Activated CD4-positive, alpha-beta memory T cell treated with anti-CD3 and anti-CD28 coated beads, Interleukin-2, amount 10 ng/mL, durations not matched to agents 7 days and 5 days (primary cell): ENCODE data around the gene CCDC88A. TPM values are rescaled to one million over a fixed set of nuclear protein-coding genes. Genes with fewer than 3 reads are reported as not detected.

Experiments used
- CTCF ChIA-PET: fragments of 350-600 bp; sonication (Branson Sonifier 250); formaldehyde crosslinking; loops from one replicate; lab custom pipeline; 2021; ENCODE audit warnings: antibody characterized with exemption, inconsistent platforms; lab: Charles Lee
- POLR2A ChIA-PET: fragments of 350-600 bp; sonication (Branson Sonifier 250); formaldehyde crosslinking; loops from one replicate; lab custom pipeline; 2021; ENCODE audit warnings: antibody characterized with exemption; lab: Charles Lee
- DNase-seq: peaks from one replicate; pipeline ENCODE4 v3.0.0-alpha.2; 2020
- H3K27ac Mint-ChIP-seq: one replicate; pipeline ENCODE4 v1.8.0; 2021; ENCODE audit warnings: mild to moderate bottlenecking, mixed read lengths
- H3K27me3 Mint-ChIP-seq: one replicate; pipeline ENCODE4 v1.8.0; 2021; ENCODE audit warnings: mixed read lengths
- H3K36me3 Mint-ChIP-seq: one replicate; pipeline ENCODE4 v1.8.0; 2021; ENCODE audit warnings: low read depth, mixed read lengths
- H3K4me1 Mint-ChIP-seq: one replicate; pipeline ENCODE4 v1.8.0; 2021; ENCODE audit warnings: mixed read lengths
- H3K4me3 Mint-ChIP-seq: one replicate; pipeline ENCODE4 v1.8.0; 2021; ENCODE audit warnings: mild to moderate bottlenecking, mixed read lengths
- H3K9me3 Mint-ChIP-seq: one replicate; pipeline ENCODE4 v1.8.0; 2021; ENCODE audit warnings: mixed read lengths
- total RNA-seq, 2 experiments: library from RNA; stranded (reverse); gene quantifications; one replicate each; pipeline ENCODE4 v1.2.3, GENCODE V29; 2021

Gene CCDC88A
- total RNA-seq, 2 experiments from 2014 or later = 11.4 to 11.7 TPM

DNA sequence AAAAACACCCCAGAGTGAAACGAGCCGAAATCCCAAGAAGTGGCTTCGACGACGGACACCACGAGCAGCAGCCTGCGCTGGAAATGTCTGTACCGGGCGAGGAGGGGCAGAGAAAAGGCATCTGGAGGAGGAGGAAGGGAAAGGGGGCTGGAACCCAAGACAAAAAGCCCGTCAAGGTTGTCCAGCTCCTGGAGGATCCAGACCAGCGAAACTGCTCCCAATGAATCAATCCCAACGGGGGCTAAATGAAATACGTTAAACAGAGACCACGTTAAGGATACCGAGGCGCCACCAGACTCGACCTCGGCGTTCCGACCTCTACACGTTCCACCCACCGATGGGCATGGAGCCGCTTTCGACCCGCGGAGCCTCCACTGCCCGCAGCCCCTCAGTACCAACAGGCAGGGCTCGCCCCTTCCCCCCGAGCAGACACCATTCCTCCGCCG is 400 bp downstream of the CCDC88A start:
- Mint-ChIP-seq H3K36me3 (no peaks in the 10 kb centered on the region), H3K27me3 (peaks cover 28% of the 10 kb centered on the region), H3K27ac (peak overlapping the region; percentile 27), H3K4me3 (peak overlapping the region; percentile 83), H3K9me3 (no peaks in the 10 kb centered on the region), H3K4me1 (peaks cover 28% of the 10 kb centered on the region)
- ChIA-PET CTCF (no interaction called here), POLR2A (interaction anchor here (1.0 to 1.5 kb wide), 5 partner anchors 100 to 366 kb away, joined by 3 to 5 read pairs (median 3); partner anchors contain the start of genes CFAP36, CLHC1 and RPS27A)
- no peak for DNase-seq

DNA sequence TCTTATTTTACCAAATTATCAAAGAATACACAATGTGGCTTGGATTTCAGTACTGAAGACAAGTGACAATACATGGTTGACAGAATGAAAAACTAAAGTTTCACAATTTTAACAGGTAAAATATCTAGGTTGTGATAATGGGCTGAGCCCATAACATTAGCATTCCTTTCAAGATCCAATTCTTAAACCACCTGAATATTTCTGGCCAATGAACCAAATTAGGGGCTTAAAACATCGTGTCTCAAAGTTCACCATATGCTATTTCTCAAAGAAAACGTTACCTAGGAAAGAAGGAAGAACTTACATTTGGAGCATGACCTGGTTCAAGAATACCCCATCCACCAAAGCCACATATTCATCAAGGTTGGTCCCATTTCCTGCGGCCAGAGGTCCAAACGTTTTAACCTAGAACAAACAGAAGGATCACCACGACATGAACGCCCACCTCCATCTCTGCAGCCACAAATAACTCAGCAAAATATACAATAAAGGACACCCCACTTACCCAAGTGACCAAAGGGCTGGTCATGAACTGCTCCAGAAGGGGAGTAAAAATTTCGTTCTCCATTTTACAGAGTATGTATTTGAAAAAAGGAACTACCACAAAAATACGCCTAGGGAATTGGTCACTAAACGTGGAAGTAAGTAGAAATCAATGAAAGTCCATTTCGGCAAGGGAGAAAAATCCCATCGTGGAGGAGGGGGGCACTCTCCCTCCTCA is 984 bp downstream of the CCDC88A start:
- no peaks in the 10 kb centered on the region for H3K9me3 Mint-ChIP-seq
- H3K27ac Mint-ChIP-seq = no peak overlapping the region
- ChIA-PET CTCF (no interaction called here), POLR2A (interaction anchor here (1.0 to 1.4 kb wide), 3 partner anchors 100 to 365 kb away, joined by 3 read pairs; partner anchors contain the start of gene CFAP36)
- peaks cover 24% of the 10 kb centered on the region for H3K27me3 Mint-ChIP-seq
- H3K4me3 Mint-ChIP-seq = peak overlapping the region; percentile 83
- DNase-seq = no peak
- no peaks in the 10 kb centered on the region for H3K36me3 Mint-ChIP-seq
- peaks cover 28% of the 10 kb centered on the region for H3K4me1 Mint-ChIP-seq

DNA sequence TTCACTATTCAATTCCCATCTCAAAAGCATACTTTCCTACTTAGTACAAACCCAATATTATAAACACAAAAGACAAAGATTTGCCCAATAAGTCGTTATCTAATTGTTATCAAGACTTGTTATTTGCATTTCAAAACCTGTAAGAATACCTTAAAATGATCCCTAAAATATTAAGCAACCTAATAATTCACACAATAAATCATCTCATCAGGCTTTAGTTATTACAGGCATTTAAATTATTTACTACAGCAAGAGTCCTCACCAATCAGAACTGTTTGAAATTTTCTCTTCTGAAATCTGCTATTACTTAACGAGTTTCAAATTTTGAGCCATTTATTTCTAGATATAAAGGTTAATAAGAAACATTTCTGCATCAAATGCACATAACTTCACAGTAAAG is 1.6 kb downstream of the CCDC88A start:
- no peak overlapping the region for H3K27ac Mint-ChIP-seq
- H3K9me3 Mint-ChIP-seq = no peaks in the 10 kb centered on the region
- H3K4me1 Mint-ChIP-seq = peaks cover 28% of the 10 kb centered on the region
- ChIA-PET CTCF (no interaction called here), POLR2A (no interaction called here)
- peak overlapping the region; percentile 83 for H3K4me3 Mint-ChIP-seq
- H3K27me3 Mint-ChIP-seq = peaks cover 22% of the 10 kb centered on the region
- no peak for DNase-seq
- H3K36me3 Mint-ChIP-seq = no peaks in the 10 kb centered on the region

DNA sequence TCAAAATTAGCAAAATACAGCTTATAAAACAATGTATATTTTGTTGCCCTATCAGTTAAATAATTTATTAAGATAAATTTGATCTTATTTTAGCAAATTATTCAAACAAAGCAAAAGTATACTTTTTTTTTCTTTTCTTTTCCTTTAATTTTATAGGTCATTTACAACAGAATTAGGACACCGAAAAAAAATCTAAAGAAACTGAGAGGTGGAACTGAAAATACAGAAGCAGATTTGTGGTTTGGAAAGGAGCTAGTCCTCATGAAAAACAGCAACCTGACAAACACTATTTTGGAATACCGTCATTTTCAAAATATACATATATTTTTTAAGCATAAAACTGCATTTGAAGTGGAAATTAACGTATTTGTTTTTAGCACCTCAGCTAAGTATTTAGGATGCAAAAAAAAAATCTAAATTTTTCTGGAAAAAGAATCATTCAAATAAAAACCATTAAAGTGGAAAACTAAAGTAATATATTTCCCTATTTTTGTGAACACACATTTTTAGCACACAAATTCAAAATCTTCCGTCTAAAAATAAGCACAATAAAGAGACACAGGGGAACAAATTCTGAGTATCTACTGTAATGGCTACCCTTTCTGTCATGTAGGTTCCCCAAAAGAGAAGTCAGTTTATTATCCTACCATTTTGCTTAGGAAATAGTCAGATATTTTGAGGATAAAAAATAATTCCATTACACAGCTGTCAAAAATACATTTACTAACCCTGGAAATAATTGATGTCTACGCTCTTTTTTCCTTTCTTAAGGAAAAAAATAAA is 2.7 kb downstream of the CCDC88A start:
- H3K27me3 Mint-ChIP-seq = peaks cover 18% of the 10 kb centered on the region
- CTCF ChIA-PET = no interaction called here
- H3K27ac Mint-ChIP-seq = no peak overlapping the region
- POLR2A ChIA-PET = interaction anchor here (1.6 kb wide), 1 partner anchor 193 kb away, joined by 3 read pairs; no protein-coding TSS in a partner anchor
- no peaks in the 10 kb centered on the region for H3K36me3 Mint-ChIP-seq
- no peaks in the 10 kb centered on the region for H3K9me3 Mint-ChIP-seq
- DNase-seq = no peak
- no peak overlapping the region for H3K4me3 Mint-ChIP-seq
- H3K4me1 Mint-ChIP-seq = peaks cover 28% of the 10 kb centered on the region

DNA sequence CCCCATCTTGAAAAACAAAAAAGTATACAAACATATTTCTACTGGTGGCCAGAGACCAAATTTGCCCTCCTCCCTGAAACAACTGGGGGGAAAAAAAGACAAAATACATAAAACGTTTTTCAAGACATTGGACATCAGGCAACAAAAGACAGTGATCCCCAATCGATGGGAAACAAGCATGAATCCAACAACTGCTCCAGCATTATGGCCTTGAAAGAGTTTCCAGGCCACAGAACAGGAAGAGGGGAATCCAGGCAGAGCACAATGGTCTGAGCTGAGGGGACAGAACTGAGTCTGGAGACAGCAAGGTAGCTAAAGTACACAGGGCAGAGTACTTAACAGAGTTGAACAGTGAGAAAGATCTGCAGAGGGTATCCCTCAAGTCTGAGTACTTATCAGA is 4.4 kb downstream of the CCDC88A start:
- no peak for DNase-seq
- Mint-ChIP-seq H3K4me1 (peaks cover 18% of the 10 kb centered on the region), H3K9me3 (no peaks in the 10 kb centered on the region), H3K4me3 (no peak overlapping the region), H3K27me3 (peaks cover 13% of the 10 kb centered on the region), H3K36me3 (no peaks in the 10 kb centered on the region), H3K27ac (no peak overlapping the region)
- ChIA-PET CTCF (no interaction called here), POLR2A (no interaction called here)

DNA sequence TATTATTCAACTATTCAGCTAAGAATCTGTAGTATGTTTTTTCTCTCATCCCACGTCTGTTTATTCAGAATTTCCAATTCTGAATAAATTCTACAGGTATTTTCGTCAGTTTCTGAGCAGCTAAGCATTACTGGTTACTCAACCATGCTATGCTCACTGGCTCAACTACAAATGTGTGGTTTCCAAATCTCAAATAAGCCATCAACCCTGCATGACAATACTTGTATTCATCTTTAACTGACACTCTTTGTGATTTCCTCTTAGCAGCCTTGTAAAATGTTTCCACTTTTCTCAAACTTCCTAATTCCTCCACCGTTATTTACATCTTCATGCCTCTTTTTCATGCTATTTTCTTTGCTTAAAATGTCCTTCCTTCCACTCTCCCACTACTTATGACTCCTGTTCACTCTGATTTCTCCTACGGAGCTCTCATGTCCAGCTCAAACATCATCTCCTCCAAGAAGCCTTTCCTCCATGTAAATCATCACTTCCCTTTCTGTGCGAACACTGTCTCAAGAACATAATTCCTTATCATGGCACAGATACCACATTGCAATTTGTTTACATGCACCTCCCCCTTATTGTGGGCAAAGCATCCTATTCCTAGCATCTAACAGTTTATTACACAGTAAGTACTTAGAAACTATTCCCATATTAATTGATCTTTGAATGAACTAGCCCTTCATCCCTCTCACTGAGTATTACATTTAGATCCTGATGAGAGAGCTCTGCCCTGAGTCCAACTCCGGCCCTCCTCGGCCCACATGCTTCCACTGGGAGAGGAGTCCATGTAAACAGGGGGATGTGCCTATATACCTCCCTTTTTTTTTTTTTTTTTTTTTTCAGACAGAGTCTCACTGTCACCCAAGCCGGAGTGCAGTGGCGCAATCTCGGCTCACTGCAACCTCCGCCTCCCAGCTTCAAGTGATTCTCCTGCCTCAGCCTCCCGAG is 10.5 kb downstream of the CCDC88A start:
- no peaks in the 10 kb centered on the region for H3K9me3 Mint-ChIP-seq
- DNase-seq = no peak
- H3K27me3 Mint-ChIP-seq = no peaks in the 10 kb centered on the region
- H3K4me3 Mint-ChIP-seq = no peak overlapping the region
- POLR2A ChIA-PET = no interaction called here
- CTCF ChIA-PET = no interaction called here
- H3K27ac Mint-ChIP-seq = no peak overlapping the region
- H3K4me1 Mint-ChIP-seq = no peaks in the 10 kb centered on the region
- H3K36me3 Mint-ChIP-seq = no peaks in the 10 kb centered on the region

DNA sequence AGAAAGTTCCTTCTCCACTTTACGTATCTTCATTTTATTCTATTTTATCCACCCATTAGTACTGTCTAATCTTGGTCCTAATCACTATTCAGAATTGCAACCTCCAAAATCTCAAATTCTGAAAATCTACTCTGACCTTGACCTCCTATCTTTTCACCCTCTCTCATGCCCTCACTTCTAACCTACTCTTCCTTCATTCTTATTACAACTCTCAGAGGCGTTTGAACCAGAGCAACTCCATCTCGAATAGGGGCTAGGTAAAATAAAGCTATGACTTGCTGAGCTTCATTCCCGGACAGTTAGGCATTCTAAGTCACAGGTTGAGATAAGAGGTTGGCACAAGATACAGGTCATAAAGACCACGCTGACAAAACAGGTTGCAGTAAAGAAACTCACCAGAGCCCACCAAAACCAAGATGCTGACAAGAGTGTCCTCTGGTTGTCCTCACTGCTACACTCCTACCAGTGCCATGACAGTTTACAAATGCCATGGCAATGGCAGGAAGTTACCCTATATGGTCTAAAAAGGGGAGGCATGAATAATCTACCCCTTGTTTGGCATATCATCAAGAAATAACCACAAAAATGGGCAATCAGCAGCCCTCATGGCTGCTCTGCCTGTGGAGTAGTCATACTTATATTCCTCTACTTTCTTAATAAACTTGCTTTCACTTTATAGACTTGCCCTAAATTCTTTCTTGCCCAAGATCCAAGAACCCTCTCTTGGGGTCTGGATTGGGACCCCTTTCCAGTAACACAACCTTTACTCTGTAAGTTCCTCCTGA is 11.4 kb downstream of the CCDC88A start:
- Mint-ChIP-seq H3K9me3 (no peaks in the 10 kb centered on the region), H3K27me3 (no peaks in the 10 kb centered on the region), H3K27ac (no peak overlapping the region), H3K4me1 (no peaks in the 10 kb centered on the region), H3K36me3 (no peaks in the 10 kb centered on the region), H3K4me3 (no peak overlapping the region)
- no peak for DNase-seq
- ChIA-PET POLR2A (no interaction called here), CTCF (no interaction called here)

DNA sequence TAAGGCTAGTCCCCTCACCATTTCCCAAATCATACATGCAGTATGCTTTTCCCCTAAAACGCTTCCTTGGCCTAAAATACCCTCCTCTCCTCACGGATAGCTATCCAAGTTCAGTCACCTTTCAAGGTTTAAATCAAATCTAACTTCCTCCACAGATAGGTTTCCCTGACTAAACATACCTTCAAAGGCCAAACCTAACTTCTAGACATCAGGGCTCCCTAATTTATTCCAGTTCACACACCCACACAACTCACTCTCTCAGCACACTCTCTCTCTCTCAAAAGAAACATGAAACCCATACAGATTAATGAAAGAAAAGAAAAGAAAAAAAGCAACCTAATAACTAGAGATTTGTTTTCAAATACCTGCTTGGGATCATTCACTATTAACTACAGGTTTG is 14.5 kb downstream of the CCDC88A start:
- H3K27ac Mint-ChIP-seq = no peak overlapping the region
- DNase-seq = no peak
- H3K4me1 Mint-ChIP-seq = no peaks in the 10 kb centered on the region
- CTCF ChIA-PET = no interaction called here
- no peaks in the 10 kb centered on the region for H3K27me3 Mint-ChIP-seq
- POLR2A ChIA-PET = no interaction called here
- no peak overlapping the region for H3K4me3 Mint-ChIP-seq
- no peaks in the 10 kb centered on the region for H3K36me3 Mint-ChIP-seq
- no peaks in the 10 kb centered on the region for H3K9me3 Mint-ChIP-seq

DNA sequence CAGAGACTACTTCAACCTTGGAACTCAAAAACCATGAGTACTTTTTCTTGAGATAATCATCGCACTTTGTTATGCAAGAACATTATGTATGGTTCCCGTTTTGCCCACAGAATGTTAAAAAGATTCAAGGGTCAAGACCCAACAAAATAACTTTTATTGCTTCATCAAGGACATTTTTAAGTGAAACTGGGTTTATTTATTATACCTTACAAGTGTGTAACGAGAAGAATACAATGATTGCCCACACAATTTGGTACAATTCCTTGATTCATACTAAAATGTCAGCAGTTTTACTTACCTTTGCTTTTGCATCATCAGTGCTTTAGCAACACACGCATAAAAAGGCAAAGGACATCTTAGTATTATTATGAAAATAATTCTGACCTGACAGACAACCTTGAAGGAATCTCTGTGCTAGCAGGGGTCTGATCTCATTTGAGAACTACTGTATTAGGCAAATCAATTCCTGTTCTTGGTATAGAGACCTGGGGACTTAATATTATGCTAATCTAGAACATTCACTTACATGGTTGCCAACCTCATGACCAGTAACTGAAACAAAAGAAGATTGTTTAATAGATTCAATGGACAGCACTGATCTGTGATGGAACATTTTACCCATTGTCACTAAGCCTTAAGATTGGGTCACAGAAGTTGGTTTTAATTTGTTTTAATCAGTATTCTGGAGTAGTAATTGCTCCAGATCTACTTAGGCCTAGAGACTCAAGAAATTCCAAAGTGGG is 16.2 kb downstream of the CCDC88A start:
- Mint-ChIP-seq H3K9me3 (no peaks in the 10 kb centered on the region), H3K27ac (no peak overlapping the region), H3K4me1 (no peaks in the 10 kb centered on the region), H3K36me3 (no peaks in the 10 kb centered on the region), H3K4me3 (no peak overlapping the region), H3K27me3 (no peaks in the 10 kb centered on the region)
- no peak for DNase-seq
- POLR2A ChIA-PET = no interaction called here
- CTCF ChIA-PET = no interaction called here

DNA sequence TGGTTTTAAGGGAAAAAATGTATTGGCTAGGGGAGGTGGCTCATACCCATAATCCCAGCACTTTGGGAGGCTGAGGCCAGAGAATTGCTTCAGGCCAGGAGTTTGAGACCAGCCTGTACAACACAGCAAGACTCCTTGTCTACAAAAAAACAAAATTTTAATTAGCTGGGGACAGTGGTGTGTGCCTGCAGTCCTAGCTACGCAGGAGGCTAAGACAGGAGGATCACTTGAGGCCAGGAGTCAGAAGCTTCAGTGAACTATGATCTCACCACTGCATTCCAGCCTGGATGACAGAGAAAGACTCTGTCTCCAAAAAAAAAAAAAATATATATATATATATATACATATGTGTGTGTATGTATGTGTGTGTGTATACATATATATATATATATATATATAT is 18.5 kb downstream of the CCDC88A start:
- DNase-seq = no peak
- CTCF ChIA-PET = no interaction called here
- Mint-ChIP-seq H3K36me3 (no peaks in the 10 kb centered on the region), H3K9me3 (no peaks in the 10 kb centered on the region), H3K27ac (no peak overlapping the region), H3K4me1 (no peaks in the 10 kb centered on the region), H3K27me3 (no peaks in the 10 kb centered on the region), H3K4me3 (no peak overlapping the region)
- POLR2A ChIA-PET = no interaction called here

DNA sequence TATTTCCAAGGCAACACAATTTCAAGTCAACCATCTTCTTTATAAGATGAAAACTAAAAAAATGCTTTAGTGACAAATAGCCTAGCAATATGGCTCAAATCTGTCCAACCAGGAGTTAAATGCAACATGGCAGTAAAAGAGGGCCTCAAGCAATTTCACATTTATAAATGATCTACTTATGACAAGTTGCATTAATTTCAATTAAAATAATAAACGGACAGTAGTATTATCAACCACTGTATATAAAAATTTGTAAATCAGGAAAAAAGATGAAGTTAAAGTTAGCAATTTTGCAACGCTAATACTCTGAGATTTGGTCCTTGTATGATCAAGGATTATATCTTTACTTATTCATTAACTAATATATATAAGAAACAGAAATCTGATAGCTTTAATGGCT is 19.3 kb downstream of the CCDC88A start:
- ChIA-PET POLR2A (no interaction called here), CTCF (no interaction called here)
- no peaks in the 10 kb centered on the region for H3K4me1 Mint-ChIP-seq
- H3K27ac Mint-ChIP-seq = no peak overlapping the region
- DNase-seq = no peak
- H3K4me3 Mint-ChIP-seq = no peak overlapping the region
- no peaks in the 10 kb centered on the region for H3K27me3 Mint-ChIP-seq
- no peaks in the 10 kb centered on the region for H3K36me3 Mint-ChIP-seq
- H3K9me3 Mint-ChIP-seq = no peaks in the 10 kb centered on the region

DNA sequence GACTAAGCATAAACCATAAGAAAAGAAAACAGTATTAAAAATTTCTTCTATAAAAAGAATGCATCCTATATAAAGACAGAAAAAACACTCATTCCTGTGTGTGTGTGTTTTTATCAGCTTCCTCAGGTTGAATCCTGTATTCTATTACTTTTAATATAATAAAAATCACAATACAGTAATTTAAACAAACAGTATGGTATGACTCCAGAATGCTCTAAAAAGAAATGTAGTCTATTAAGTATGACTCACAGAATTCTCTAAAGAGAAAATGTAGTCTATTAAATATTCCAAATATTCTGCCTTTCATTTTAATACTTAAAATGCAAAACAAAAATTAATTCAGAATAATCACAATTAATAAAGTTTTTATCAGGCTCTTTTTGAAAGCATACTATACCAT is 19.8 kb downstream of the CCDC88A start:
- ChIA-PET CTCF (no interaction called here), POLR2A (no interaction called here)
- no peaks in the 10 kb centered on the region for H3K36me3 Mint-ChIP-seq
- no peaks in the 10 kb centered on the region for H3K27me3 Mint-ChIP-seq
- H3K27ac Mint-ChIP-seq = no peak overlapping the region
- no peak overlapping the region for H3K4me3 Mint-ChIP-seq
- no peaks in the 10 kb centered on the region for H3K4me1 Mint-ChIP-seq
- no peak for DNase-seq
- H3K9me3 Mint-ChIP-seq = peaks cover 3% of the 10 kb centered on the region
